Loucy (cell line): ENCODE results near the gene SDC1.

Experiments
- H2AFZ ChIP-seq: fragments of 200-600 bp; sonication (generic); 2 replicates; pipeline ENCODE4 v1.6.0; 2016; ENCODE audit warnings: antibody characterized with exemption, mild to moderate bottlenecking, low read length, moderate library complexity
- H3F3A ChIP-seq: fragments of 200-600 bp; 2 replicates; pipeline ENCODE4 v1.6.0; 2016; ENCODE audit warnings: antibody characterized with exemption, low read depth, mild to moderate bottlenecking
- H3K27me3 ChIP-seq: fragments of 200-600 bp; sonication (generic); 2 replicates; pipeline ENCODE4 v1.6.1; 2014; ENCODE audit warnings: low read length, mild to moderate bottlenecking; ENCODE audit not compliant: insufficient read depth, poor library complexity, severe bottlenecking
- H3K36me3 ChIP-seq: fragments of 200-600 bp; sonication (generic); 2 replicates; pipeline ENCODE4 v1.6.1; 2016; ENCODE audit warnings: low read length; ENCODE audit not compliant: insufficient read depth
- H3K4me1 ChIP-seq: fragments of 200-600 bp; sonication (generic); 2 replicates; pipeline ENCODE4 v1.5.1; 2014; ENCODE audit warnings: low read length, mild to moderate bottlenecking; ENCODE audit not compliant: insufficient read depth, poor library complexity, severe bottlenecking
- H3K4me2 ChIP-seq: fragments of 200-600 bp; sonication (generic); 2 replicates; pipeline ENCODE4 v1.6.0; 2014; ENCODE audit warnings: antibody characterized with exemption, low read length, low read depth, mild to moderate bottlenecking; ENCODE audit not compliant: poor library complexity, severe bottlenecking
- H3K4me3 ChIP-seq: fragments of 200-600 bp; sonication (generic); 2 replicates; pipeline ENCODE4 v1.5.1; 2014; ENCODE audit warnings: low read length, mild to moderate bottlenecking, mixed read lengths; ENCODE audit not compliant: poor library complexity, severe bottlenecking
- H3K79me2 ChIP-seq: fragments of 200-600 bp; sonication (generic); 2 replicates; pipeline ENCODE4 v1.6.1; 2014; ENCODE audit warnings: low read length; ENCODE audit not compliant: insufficient read depth
- H3K9ac ChIP-seq: fragments of 200-600 bp; sonication (generic); 2 replicates; pipeline ENCODE4 v1.6.0; 2014; ENCODE audit warnings: mild to moderate bottlenecking, low read depth, low read length, moderate library complexity; ENCODE audit not compliant: poor library complexity, severe bottlenecking
- H3K9me2 ChIP-seq: fragments of 200-600 bp; sonication (generic); replicated peaks from 2 replicates; pipeline ENCODE4 v1.6.1; 2016; ENCODE audit warnings: low read depth, low read length, mixed read lengths
- H3K9me3 ChIP-seq: fragments of 200-600 bp; sonication (generic); 2 replicates; pipeline ENCODE4 v1.6.1; 2014; ENCODE audit warnings: mild to moderate bottlenecking, antibody characterized with exemption, low read length, low read depth; ENCODE audit not compliant: insufficient read depth
- H4K20me1 ChIP-seq: fragments of 200-600 bp; sonication (generic); 2 replicates; pipeline ENCODE4 v1.6.0; 2014; ENCODE audit warnings: antibody characterized with exemption, low read length, mild to moderate bottlenecking; ENCODE audit not compliant: insufficient read depth, poor library complexity, severe bottlenecking
- CTCF ChIP-seq: fragments of 200-600 bp; sonication (generic); conservative IDR thresholded peaks from 2 replicates; pipeline ENCODE4 v1.5.1; 2014; ENCODE audit warnings: mild to moderate bottlenecking, antibody characterized with exemption, low read length
- EZH2phosphoT487 ChIP-seq: fragments of 200-600 bp; IDR thresholded peaks from 2 replicates; pipeline ENCODE4 v1.6.1; 2018; ENCODE audit warnings: antibody characterized with exemption, mild to moderate bottlenecking, moderate library complexity, borderline replicate concordance

SDC1 gene

GRCh38 chr2:20170704-20171250 is 54.2 kb downstream of the SDC1 start:
- no peaks in the 10 kb centered on the region for H3K9me2 ChIP-seq
- H3K9me3 ChIP-seq, result no peaks in the 10 kb centered on the region
- no peak overlapping the region for H3K9ac ChIP-seq
- no peaks in the 10 kb centered on the region for H4K20me1 ChIP-seq
- peaks cover 15% of the 10 kb centered on the region for H3K4me1 ChIP-seq
- H3K4me3 ChIP-seq, result no peak overlapping the region
- H3F3A ChIP-seq, result no peaks in the 10 kb centered on the region
- no peaks in the 10 kb centered on the region for H3K36me3 ChIP-seq
- H3K27me3 ChIP-seq, result no peaks in the 10 kb centered on the region
- no peak overlapping the region for H2AFZ ChIP-seq
- no peak overlapping the region for H3K4me2 ChIP-seq
- TF ChIP-seq EZH2phosphoT487, result no peak
- TF ChIP-seq CTCF, result no peak
- no peaks in the 10 kb centered on the region for H3K79me2 ChIP-seq

GRCh38 chr2:20169796-20170703 is 54.9 kb downstream of the SDC1 start:
- TF ChIP-seq CTCF, result no peak
- no peak for TF ChIP-seq EZH2phosphoT487
- Histone ChIP-seq H4K20me1 (no peaks in the 10 kb centered on the region), H3K27me3 (no peaks in the 10 kb centered on the region), H3K79me2 (no peaks in the 10 kb centered on the region), H3K4me1 (peaks cover 16% of the 10 kb centered on the region), H3K4me3 (no peak overlapping the region), H3F3A (no peaks in the 10 kb centered on the region), H3K36me3 (no peaks in the 10 kb centered on the region), H3K9ac (no peak overlapping the region), H3K4me2 (no peak overlapping the region), H3K9me2 (no peaks in the 10 kb centered on the region), H2AFZ (no peak overlapping the region), H3K9me3 (no peaks in the 10 kb centered on the region)

- TF ChIP-seq CTCF, result no peak
- TF ChIP-seq EZH2phosphoT487, result no peak
- no peak overlapping the region for H3K4me2 ChIP-seq
- no peaks in the 10 kb centered on the region for H3K9me2 ChIP-seq
- H2AFZ ChIP-seq, result no peak overlapping the region
- no peak overlapping the region for H3K9ac ChIP-seq
- peaks cover 16% of the 10 kb centered on the region for H3K4me1 ChIP-seq
- H3K36me3 ChIP-seq, result no peaks in the 10 kb centered on the region
- no peaks in the 10 kb centered on the region for H3K9me3 ChIP-seq
- H3K79me2 ChIP-seq, result no peaks in the 10 kb centered on the region
- H4K20me1 ChIP-seq, result no peaks in the 10 kb centered on the region
- no peaks in the 10 kb centered on the region for H3K27me3 ChIP-seq
- peaks cover 3% of the 10 kb centered on the region; the same call in 1 of the 2 replicates for H3F3A ChIP-seq
- H3K4me3 ChIP-seq, result no peak overlapping the region
Measured at GRCh38 chr2:20168727-20169696, 55.9 kb downstream of the SDC1 start.
